CD4-positive, alpha-beta T cell treated with Interferon alpha-2 for 1 hour (primary cell): ENCODE measurements around the gene CCDC171.
"Not testable (repeated sequence)": the region's sequence is repeated elsewhere in the genome, so short reads cannot be mapped to it uniquely, and the experiment has no call there.

Experiments
- DNase-seq, 2 donors: peaks; one replicate each; pipeline ENCODE4 v3.0.0-alpha.2; 2020 to 2022

The CCDC171 gene

GRCh38 chr9:15769547-15769946 lies 216.7 kb downstream of the CCDC171 start:
- no peak for DNase-seq

- no peak for DNase-seq
Observed at GRCh38 chr9:15778861-15779260, 226.0 kb downstream of the CCDC171 start.

- no peak for DNase-seq
Observed at GRCh38 chr9:15782106-15782505, 229.3 kb downstream of the CCDC171 start.

GRCh38 chr9:15785584-15785983 lies 232.7 kb downstream of the CCDC171 start:
- no peak for DNase-seq

- DNase-seq, result no peak
Observed at GRCh38 chr9:15786616-15787015, 233.8 kb downstream of the CCDC171 start.

GRCh38 chr9:15810219-15810899 lies 257.5 kb downstream of the CCDC171 start:
- not testable (repeated sequence) for DNase-seq

GRCh38 chr9:15813076-15813475 lies 260.2 kb downstream of the CCDC171 start:
- DNase-seq, result no peak

- no peak for DNase-seq
Observed at GRCh38 chr9:15824310-15824709, 271.5 kb downstream of the CCDC171 start.

GRCh38 chr9:15831384-15831783 lies 278.5 kb downstream of the CCDC171 start:
- DNase-seq, result no peak

- DNase-seq, result no peak
Observed at GRCh38 chr9:15834541-15834940, 281.7 kb downstream of the CCDC171 start.

- DNase-seq, result peak in 1 of 2 donors; percentile 39
Observed at GRCh38 chr9:15837079-15837679, 284.3 kb downstream of the CCDC171 start.

GRCh38 chr9:15842051-15842450 lies 289.2 kb downstream of the CCDC171 start:
- DNase-seq, result no peak

- DNase-seq, result no peak
Observed at GRCh38 chr9:15843316-15843715, 290.5 kb downstream of the CCDC171 start.

- no peak for DNase-seq
Observed at GRCh38 chr9:15843931-15844330, 291.1 kb downstream of the CCDC171 start.

GRCh38 chr9:15846611-15847010 lies 293.8 kb downstream of the CCDC171 start:
- DNase-seq, result no peak

GRCh38 chr9:15849871-15850270 lies 297.0 kb downstream of the CCDC171 start:
- no peak for DNase-seq

GRCh38 chr9:15851766-15852165 lies 298.9 kb downstream of the CCDC171 start:
- no peak for DNase-seq

- no peak for DNase-seq
Observed at GRCh38 chr9:15856591-15856990, 303.7 kb downstream of the CCDC171 start.

- DNase-seq, result no peak
Observed at GRCh38 chr9:15867334-15867733, 314.5 kb downstream of the CCDC171 start.

- no peak for DNase-seq
Observed at GRCh38 chr9:15867988-15868387, 315.1 kb downstream of the CCDC171 start.

- DNase-seq, result peak in 1 of 2 donors; percentile 14
Observed at GRCh38 chr9:15873573-15874177, 320.8 kb downstream of the CCDC171 start.

- DNase-seq, result no peak
Observed at GRCh38 chr9:15882328-15882727, 329.5 kb downstream of the CCDC171 start.

- no peak for DNase-seq
Observed at GRCh38 chr9:15882883-15883282, 330.0 kb downstream of the CCDC171 start.

- no peak for DNase-seq
Observed at GRCh38 chr9:15885464-15885863, 332.6 kb downstream of the CCDC171 start.
